HCT116 (cell line): Measurements from ENCODE around the gene KIF5C. TPM values are rescaled to one million over a fixed set of nuclear protein-coding genes. Genes with fewer than 3 reads are reported as not detected.
A peak's percentile ranks its signal among the peaks of the same experiment; 100 is the strongest.

Experiments
- ATAC-seq: fragments of 200-7000 bp; cut with Tn5 transposase; 2 replicates; pipeline ENCODE4 v1.9.1; 2020; ENCODE audit warnings: mild to moderate bottlenecking, moderate library complexity
- BruUV-seq: library from RNA; stranded (reverse); fragments of 400-500 nt; replicated peaks from 2 replicates; lab custom pipeline; 2021; lab: Mats Ljungman, UMichigan
- CTCF ChIA-PET: fragments of 300-600 bp; sonication (Branson Sonifier 250); formaldehyde crosslinking; loops from one replicate; lab custom pipeline; 2021; ENCODE audit warnings: antibody characterized with exemption; lab: Charles Lee
- POLR2A ChIA-PET: fragments of 300-600, 350-600 bp; sonication (Branson Sonifier 250); formaldehyde crosslinking; loops from one replicate; lab custom pipeline; 2021; ENCODE audit warnings: antibody characterized with exemption; lab: Charles Lee
- RAD21 ChIA-PET, 2 experiments: fragments of 300-600 bp; sonication (Branson Sonifier 250); formaldehyde crosslinking; loops; one replicate each; lab custom pipeline; 2023; ENCODE audit warnings: low total read pairs in 2 of 2; ENCODE audit not compliant: uncharacterized antibody in 2 of 2, unreplicated experiment in 2 of 2, low non-redundant PET in 1 of 2; lab: Charles Lee
- DNase-seq: peaks from one replicate; pipeline ENCODE4 v3.0.0-alpha.2; 2010; ENCODE audit warnings: low read depth, low spot score
- H2AFZ ChIP-seq: fragments of 200-600 bp; shearing (Covaris generic), sonication (generic); 2 replicates; pipeline ENCODE4 v1.6.1; 2017; ENCODE audit warnings: low read depth, mixed run types, mixed read lengths, antibody characterized with exemption, low read length; ENCODE audit not compliant: poor library complexity, severe bottlenecking
- H3K27ac ChIP-seq: 2 replicates; pipeline ENCODE4 v1.5.1; 2012; ENCODE audit warnings: low read depth, low read length
- H3K27me3 ChIP-seq: fragments of 200-600 bp; sonication (generic); 2 replicates; pipeline ENCODE4 v1.6.1; 2016; ENCODE audit warnings: mixed run types, low read length, mixed read lengths; ENCODE audit not compliant: insufficient read depth
- H3K36me3 ChIP-seq, 2 experiments: fragments of 200-500 bp in 1 of 2; fragments of 200-600 bp in 1 of 2; sonication (Bioruptor generic) in 1 of 2; sonication (generic) in 1 of 2; 2 replicates each; pipeline versions ENCODE4 v1.5.1 to v1.6.1; 2014 to 2016; ENCODE audit warnings: low read length in 2 of 2, inconsistent platforms in 1 of 2, mixed read lengths in 1 of 2, mixed run types in 1 of 2; ENCODE audit not compliant: insufficient read depth in 2 of 2, control insufficient read depth in 1 of 2
- H3K4me1 ChIP-seq, 2 experiments: fragments of 200-600 bp in 1 of 2; sonication (generic) in 1 of 2; 2 replicates each; pipeline versions ENCODE4 v1.5.1 to v1.6.1; 2012 to 2017; ENCODE audit warnings: low read length in 2 of 2, inconsistent platforms in 1 of 2, mild to moderate bottlenecking in 1 of 2, mixed read lengths in 1 of 2, mixed run types in 1 of 2, moderate library complexity in 1 of 2; ENCODE audit not compliant: insufficient read depth in 2 of 2, control insufficient read depth in 1 of 2
- H3K4me2 ChIP-seq: fragments of 200-600 bp; sonication (generic); 2 replicates; pipeline ENCODE4 v1.6.1; 2017; ENCODE audit warnings: mixed run types, low read length, mixed read lengths
- H3K4me3 ChIP-seq, 2 experiments: fragments of 200-600 bp in 1 of 2; sonication (generic) in 1 of 2; replicated peaks in 1 of 2; 2 replicates each; pipeline ENCODE4 v1.5.1; 2011 to 2016; ENCODE audit warnings: low read length in 2 of 2, control low read depth in 1 of 2, low read depth in 1 of 2, mild to moderate bottlenecking in 1 of 2, mixed read lengths in 1 of 2, mixed run types in 1 of 2
- H3K79me2 ChIP-seq: fragments of 200-600 bp; sonication (generic); 2 replicates; pipeline ENCODE4 v1.6.1; 2017; ENCODE audit warnings: mild to moderate bottlenecking, mixed run types, low read length, moderate library complexity, mixed read lengths; ENCODE audit not compliant: insufficient read depth
- H3K9ac ChIP-seq: fragments of 200-600 bp; sonication (generic); 2 replicates; pipeline ENCODE4 v1.6.1; 2016; ENCODE audit warnings: low read length, mixed read lengths
- H3K9me2 ChIP-seq: fragments of 200-600 bp; sonication (generic), shearing (Covaris generic); 2 replicates; pipeline ENCODE4 v1.6.1; 2017; ENCODE audit warnings: mixed run types, mild to moderate bottlenecking, moderate library complexity; ENCODE audit not compliant: insufficient read depth
- H3K9me3 ChIP-seq, 2 experiments: fragments of 200-500 bp in 1 of 2; fragments of 200-600 bp in 1 of 2; sonication (Bioruptor generic) in 1 of 2; sonication (generic) in 1 of 2; 2 replicates each; pipeline ENCODE4 v1.6.1; 2014 to 2017; ENCODE audit warnings: low read length in 2 of 2, mixed read lengths in 2 of 2, inconsistent platforms in 1 of 2, low read depth in 1 of 2, mild to moderate bottlenecking in 1 of 2, mixed run types in 1 of 2, moderate library complexity in 1 of 2; ENCODE audit not compliant: control insufficient read depth in 1 of 2, insufficient read depth in 1 of 2
- H4K20me1 ChIP-seq: fragments of 200-600 bp; sonication (generic), shearing (Covaris generic); 2 replicates; pipeline ENCODE4 v1.6.1; 2017; ENCODE audit warnings: mixed run types, mild to moderate bottlenecking, moderate library complexity; ENCODE audit not compliant: insufficient read depth
- CBX3 ChIP-seq: IDR thresholded peaks from 2 replicates; pipeline ENCODE4 v1.6.1; 2012; ENCODE audit warnings: low read depth
- CEBPB ChIP-seq: IDR thresholded peaks from 2 replicates; pipeline ENCODE4 v1.6.1; 2012; ENCODE audit warnings: low read depth
- EGR1 ChIP-seq: IDR thresholded peaks from 2 replicates; pipeline ENCODE4 v1.6.1; 2012; ENCODE audit warnings: low read depth
- EZH2 ChIP-seq: fragments of 200-600 bp; sonication (generic); IDR thresholded peaks from 2 replicates; pipeline ENCODE4 v1.6.1; 2017; ENCODE audit warnings: antibody characterized with exemption, mixed run types
- EZH2phosphoT487 ChIP-seq: fragments of 200-600 bp; IDR thresholded peaks from 2 replicates; pipeline ENCODE4 v1.6.1; 2018; ENCODE audit warnings: antibody characterized with exemption, borderline replicate concordance
- FOSL1 ChIP-seq: IDR thresholded peaks from 2 replicates; pipeline ENCODE4 v1.6.1; 2012; ENCODE audit warnings: low read depth
- POLR2A ChIP-seq: IDR thresholded peaks from 2 replicates; pipeline ENCODE4 v1.7.0; 2011; ENCODE audit warnings: borderline replicate concordance; ENCODE audit not compliant: insufficient read depth, insufficient read length; ENCODE audit errors: extremely low read depth
- POLR2AphosphoS5 ChIP-seq: IDR thresholded peaks from 2 replicates; pipeline ENCODE4 v1.6.1; 2011; ENCODE audit warnings: mild to moderate bottlenecking, low read depth, low read length, moderate library complexity
- REST ChIP-seq: IDR thresholded peaks from 2 replicates; pipeline ENCODE4 v1.6.1; 2012; ENCODE audit warnings: low read depth
- SIN3A ChIP-seq: IDR thresholded peaks from 2 replicates; pipeline ENCODE4 v1.6.1; 2012; ENCODE audit warnings: low read depth
- SP1 ChIP-seq: IDR thresholded peaks from 2 replicates; pipeline ENCODE4 v1.6.1; 2012; ENCODE audit warnings: low read depth
- SRF ChIP-seq: IDR thresholded peaks from 2 replicates; pipeline ENCODE4 v1.6.1; 2012; ENCODE audit warnings: low read depth
- TCF7L2 ChIP-seq: IDR thresholded peaks from 2 replicates; pipeline ENCODE4 v1.7.0; 2011; ENCODE audit warnings: borderline replicate concordance, inconsistent platforms; ENCODE audit not compliant: insufficient read depth, insufficient read length; ENCODE audit errors: extremely low read depth
- YY1 ChIP-seq: IDR thresholded peaks from 2 replicates; pipeline ENCODE4 v1.6.1; 2011; ENCODE audit warnings: low read length, low read depth, moderate library complexity, mild to moderate bottlenecking; ENCODE audit not compliant: insufficient replicate concordance; ENCODE audit errors: extremely low read depth
- ZFX ChIP-seq: fragments of 450-650 bp; IDR thresholded peaks from 2 replicates; pipeline ENCODE4 v1.6.1; 2017
- ZNF274 ChIP-seq: fragments of 200-500 bp; sonication (Bioruptor generic); IDR thresholded peaks from 2 replicates; pipeline ENCODE4 v1.6.1; 2014; ENCODE audit warnings: mild to moderate bottlenecking, low read depth, low read length, inconsistent platforms
- intact Hi-C: fragments of 100-400 bp; cut with micrococcal nuclease; formaldehyde crosslinking; loops from 2 replicates; pipeline ENCODE4 v1.10.0; 2022
- total RNA-seq: library from RNA; stranded (reverse); gene quantifications from one replicate; pipeline ENCODE4 v1.2.1, GENCODE V29; 2021; ENCODE audit not compliant: unreplicated experiment
- TF ChIP-seq, protein P1 (sequence below): IDR thresholded peaks from 2 replicates; pipeline ENCODE4 v1.6.1; 2011; ENCODE audit warnings: mild to moderate bottlenecking, low read length, moderate library complexity; ENCODE audit not compliant: insufficient replicate concordance; ENCODE audit errors: extremely low read depth
- TF ChIP-seq, protein P2 (sequence below), 3 experiments: fragments of 200-600 bp in 1 of 3; sonication (generic) in 1 of 3; IDR thresholded peaks in 2 of 3; conservative IDR thresholded peaks in 1 of 3; 2 replicates each; pipeline ENCODE4 v1.5.1; 2012 to 2017; ENCODE audit warnings: low read depth in 2 of 3, low read length in 2 of 3, antibody characterized with exemption in 1 of 3, borderline replicate concordance in 1 of 3, control low read depth in 1 of 3, mild to moderate bottlenecking in 1 of 3, mixed read lengths in 1 of 3, mixed run types in 1 of 3, moderate library complexity in 1 of 3; ENCODE audit not compliant: insufficient read depth in 1 of 3
- TF ChIP-seq, protein P3 (sequence below): IDR thresholded peaks from 2 replicates; pipeline ENCODE4 v1.6.1; 2012

The KIF5C gene
- total RNA-seq, 1 experiment from 2014 or later, result 6.5 TPM

GRCh38 chr2:149038442-149039212 lies 163.6 kb downstream of the KIF5C start, which contains the start of gene LYPD6B:
TSS of gene LYPD6B (plus strand) at chr2:149038699. CDS start at chr2:149130949, 92,250 bp downstream.
- BruUV-seq, result no TSS peak
- peak within 1 kb of the TSS; percentile 55 to 69 for H3K4me3 ChIP-seq
- ATAC-seq (peak; percentile 88), DNase-seq (no peak)
- POLR2A ChIA-PET, result no interaction called here
- peaks cover 2 to 15% of the 10 kb centered on the region in 2 experiments; a peak in 2 of 4 replicates for H3K4me1 ChIP-seq
- H3K27ac ChIP-seq, result peak within 1 kb of the TSS; percentile 33; the same call in 1 of the 2 replicates
- intact Hi-C loops, result loop anchor here (1.0 kb wide), 1 partner anchor 292 kb away; the partner anchor contains the start of gene LYPD6
- peak within 1 kb of the TSS; percentile 97 for H3K4me2 ChIP-seq
- peak within 1 kb of the TSS; percentile 54 for H3K9ac ChIP-seq
- RAD21 ChIA-PET, result interaction anchor here (1.0 to 1.7 kb wide), 2 partner anchors 22 kb away, joined by 3 to 8 read pairs; no protein-coding TSS in a partner anchor
- no peaks in the 10 kb centered on the region for H3K27me3 ChIP-seq
- H3K36me3 ChIP-seq, result no peaks in the 10 kb centered on the region
- H4K20me1 ChIP-seq, result no peaks in the 10 kb centered on the region
- H2AFZ ChIP-seq, result peak within 1 kb of the TSS; percentile 88
- no peaks in the 10 kb centered on the region for H3K9me2 ChIP-seq
- no peaks in the 10 kb centered on the region for H3K79me2 ChIP-seq
- H3K9me3 ChIP-seq, result no peaks in the 10 kb centered on the region
- CTCF ChIA-PET, result interaction anchor here (0.5 to 1.6 kb wide), 9 partner anchors 10 to 535 kb away, joined by 3 to 10 read pairs (median 4); no protein-coding TSS in a partner anchor
- TF ChIP-seq SRF (no peak), YY1 (no peak), CEBPB (no peak), SP1 (no peak), FOSL1 (no peak), EZH2 (no peak), EGR1 (no peak), ZFX (peak; percentile 72), POLR2AphosphoS5 (peak; percentile 57), TCF7L2 (no peak), EZH2phosphoT487 (no peak), REST (no peak), CBX3 (no peak), ZNF274 (no peak), SIN3A (no peak), POLR2A (no peak)
- TF ChIP-seq, protein P1, sequence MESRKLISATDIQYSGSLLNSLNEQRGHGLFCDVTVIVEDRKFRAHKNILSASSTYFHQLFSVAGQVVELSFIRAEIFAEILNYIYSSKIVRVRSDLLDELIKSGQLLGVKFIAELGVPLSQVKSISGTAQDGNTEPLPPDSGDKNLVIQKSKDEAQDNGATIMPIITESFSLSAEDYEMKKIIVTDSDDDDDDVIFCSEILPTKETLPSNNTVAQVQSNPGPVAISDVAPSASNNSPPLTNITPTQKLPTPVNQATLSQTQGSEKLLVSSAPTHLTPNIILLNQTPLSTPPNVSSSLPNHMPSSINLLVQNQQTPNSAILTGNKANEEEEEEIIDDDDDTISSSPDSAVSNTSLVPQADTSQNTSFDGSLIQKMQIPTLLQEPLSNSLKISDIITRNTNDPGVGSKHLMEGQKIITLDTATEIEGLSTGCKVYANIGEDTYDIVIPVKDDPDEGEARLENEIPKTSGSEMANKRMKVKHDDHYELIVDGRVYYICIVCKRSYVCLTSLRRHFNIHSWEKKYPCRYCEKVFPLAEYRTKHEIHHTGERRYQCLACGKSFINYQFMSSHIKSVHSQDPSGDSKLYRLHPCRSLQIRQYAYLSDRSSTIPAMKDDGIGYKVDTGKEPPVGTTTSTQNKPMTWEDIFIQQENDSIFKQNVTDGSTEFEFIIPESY, result no peak
- TF ChIP-seq, protein P2, sequence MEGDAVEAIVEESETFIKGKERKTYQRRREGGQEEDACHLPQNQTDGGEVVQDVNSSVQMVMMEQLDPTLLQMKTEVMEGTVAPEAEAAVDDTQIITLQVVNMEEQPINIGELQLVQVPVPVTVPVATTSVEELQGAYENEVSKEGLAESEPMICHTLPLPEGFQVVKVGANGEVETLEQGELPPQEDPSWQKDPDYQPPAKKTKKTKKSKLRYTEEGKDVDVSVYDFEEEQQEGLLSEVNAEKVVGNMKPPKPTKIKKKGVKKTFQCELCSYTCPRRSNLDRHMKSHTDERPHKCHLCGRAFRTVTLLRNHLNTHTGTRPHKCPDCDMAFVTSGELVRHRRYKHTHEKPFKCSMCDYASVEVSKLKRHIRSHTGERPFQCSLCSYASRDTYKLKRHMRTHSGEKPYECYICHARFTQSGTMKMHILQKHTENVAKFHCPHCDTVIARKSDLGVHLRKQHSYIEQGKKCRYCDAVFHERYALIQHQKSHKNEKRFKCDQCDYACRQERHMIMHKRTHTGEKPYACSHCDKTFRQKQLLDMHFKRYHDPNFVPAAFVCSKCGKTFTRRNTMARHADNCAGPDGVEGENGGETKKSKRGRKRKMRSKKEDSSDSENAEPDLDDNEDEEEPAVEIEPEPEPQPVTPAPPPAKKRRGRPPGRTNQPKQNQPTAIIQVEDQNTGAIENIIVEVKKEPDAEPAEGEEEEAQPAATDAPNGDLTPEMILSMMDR (IDR thresholded peaks at IDR 0.05 in 2 of 3, conservative IDR thresholded peaks at IDR 0.05 in 1 of 3; ENCODE audit: borderline replicate concordance in 1 of 3, insufficient read depth in 1 of 3, low read depth in 2 of 3, low read length in 2 of 3), result no peak; a peak in 1 of 6 replicates
- TF ChIP-seq, protein P3, sequence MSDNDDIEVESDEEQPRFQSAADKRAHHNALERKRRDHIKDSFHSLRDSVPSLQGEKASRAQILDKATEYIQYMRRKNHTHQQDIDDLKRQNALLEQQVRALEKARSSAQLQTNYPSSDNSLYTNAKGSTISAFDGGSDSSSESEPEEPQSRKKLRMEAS, result peak; percentile 69
